Fibroblast of lung (primary cell): ENCODE measurements around the gene ADAMTSL1. TPM values are rescaled to one million over a fixed set of nuclear protein-coding genes. Genes with fewer than 3 reads are reported as not detected.
A peak's percentile ranks its signal among the peaks of the same experiment; 100 is the strongest.

Source experiments
- DNase-seq, 2 donors: peaks; one replicate each; pipeline versions ENCODE4 v3.0.0 to v3.0.0-alpha.2; 2010; ENCODE audit warnings: low read depth in 2 of 2
- H2AFZ ChIP-seq: 2 replicates; pipeline ENCODE4 v1.5.1; 2012; ENCODE audit warnings: low read length, control low read depth, inconsistent platforms
- H3K27ac ChIP-seq: 2 replicates; pipeline ENCODE4 v1.5.1; 2011; ENCODE audit warnings: low read length, control low read depth; ENCODE audit not compliant: insufficient read depth
- H3K27me3 ChIP-seq: 2 replicates; pipeline ENCODE4 v1.5.1; 2011; ENCODE audit warnings: mild to moderate bottlenecking, low read length; ENCODE audit not compliant: control insufficient read depth, insufficient read depth
- H3K36me3 ChIP-seq: 2 replicates; pipeline ENCODE4 v1.5.1; 2011; ENCODE audit warnings: low read length; ENCODE audit not compliant: control insufficient read depth, insufficient read depth
- H3K4me1 ChIP-seq: 2 replicates; pipeline ENCODE4 v1.5.1; 2011; ENCODE audit warnings: low read length; ENCODE audit not compliant: control insufficient read depth, insufficient read depth; ENCODE audit errors: extremely low read depth
- H3K4me2 ChIP-seq: 2 replicates; pipeline ENCODE4 v1.5.1; 2011; ENCODE audit warnings: low read length, control low read depth; ENCODE audit not compliant: insufficient read depth; ENCODE audit errors: extremely low read depth
- H3K4me3 ChIP-seq, 4 experiments: fragments of 200-600 bp in 1 of 4; sonication (generic) in 1 of 4; replicated peaks in 1 of 4; 2 replicates each; pipeline ENCODE4 v1.5.1; 2011 to 2016; ENCODE audit warnings: low read length in 4 of 4, low read depth in 3 of 4, mild to moderate bottlenecking in 3 of 4, control low read depth in 2 of 4, inconsistent platforms in 1 of 4, mixed read lengths in 1 of 4; ENCODE audit not compliant: insufficient read depth in 1 of 4; ENCODE audit errors: control extremely low read depth in 1 of 4
- H3K79me2 ChIP-seq: 2 replicates; pipeline ENCODE4 v1.5.1; 2012; ENCODE audit warnings: mild to moderate bottlenecking, low read length, inconsistent platforms; ENCODE audit not compliant: control insufficient read depth, insufficient read depth
- H3K9ac ChIP-seq: 2 replicates; pipeline ENCODE4 v1.5.1; 2011; ENCODE audit warnings: mild to moderate bottlenecking, low read length, control low read depth; ENCODE audit not compliant: insufficient read depth
- H3K9me3 ChIP-seq: 2 replicates; pipeline ENCODE4 v1.5.1; 2012; ENCODE audit warnings: low read depth, low read length; ENCODE audit not compliant: control insufficient read depth, insufficient read depth
- H4K20me1 ChIP-seq: 2 replicates; pipeline ENCODE4 v1.5.1; 2011; ENCODE audit warnings: low read length; ENCODE audit not compliant: control insufficient read depth, insufficient read depth; ENCODE audit errors: extremely low read depth
- EZH2 ChIP-seq: IDR thresholded peaks from 2 replicates; pipeline ENCODE4 v1.5.1; 2012; ENCODE audit warnings: low read length, control low read depth, mild to moderate bottlenecking; ENCODE audit errors: missing control alignments
- polyA plus RNA-seq, 2 donors: library from polyadenylated mRNA; depleted of rRNA in 1 of 2; stranded (reverse) in 1 of 2; unstranded in 1 of 2; fragments of >200 nt; gene quantifications; 2 replicates each; pipeline ENCODE4 v1.2.1, GENCODE V29; 2011 to 2012; ENCODE audit warnings: missing spikeins in 1 of 2
- total RNA-seq: library from RNA; depleted of rRNA; stranded (reverse); fragments of >200 nt; gene quantifications from 2 replicates; pipeline ENCODE4 v1.2.1, GENCODE V29; 2014
- TF ChIP-seq, protein P1 (sequence below), 2 donors: IDR thresholded peaks in 1 of 2; conservative IDR thresholded peaks in 1 of 2; 1 replicate in 1 of 2; 2 replicates in 1 of 2; pipeline ENCODE4 v1.5.1; 2011 to 2012; ENCODE audit warnings: low read length in 2 of 2, control low read depth in 1 of 2, inconsistent platforms in 1 of 2, low read depth in 1 of 2, mild to moderate bottlenecking in 1 of 2

ADAMTSL1 gene
- total and polyA plus RNA-seq, 2 donors (not counting 1 experiment from before 2014, with no cell fraction given), result 19.3 to 27.9 TPM

DNA sequence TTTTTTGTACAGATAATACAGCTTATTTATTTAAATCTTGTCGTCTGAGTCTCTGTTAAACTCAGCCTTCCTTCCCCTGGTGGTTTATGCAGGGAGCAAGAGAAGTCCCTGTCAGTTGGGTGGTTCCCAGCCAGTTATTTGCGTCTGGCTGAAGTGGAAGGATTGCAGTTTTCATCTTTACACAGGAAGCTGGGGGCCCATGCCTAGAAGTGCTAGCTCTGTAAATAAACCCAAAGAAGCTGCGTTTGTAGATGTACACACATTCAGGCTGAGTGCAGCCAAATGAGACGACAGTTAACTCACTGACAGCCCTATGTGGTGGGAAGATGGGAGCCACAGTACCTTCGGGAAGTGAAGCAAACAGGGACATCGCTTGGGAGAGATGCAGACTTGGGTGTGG, 437.0 kb downstream of the ADAMTSL1 start:
- Histone ChIP-seq H2AFZ (peak overlapping the region; percentile 28), H3K9ac (no peak overlapping the region), H3K4me2 (peak overlapping the region; percentile 46), H3K27ac (no peak overlapping the region), H3K36me3 (peaks cover 3% of the 10 kb centered on the region), H3K4me3 (no peak overlapping the region), H3K9me3 (no peaks in the 10 kb centered on the region), H4K20me1 (no peaks in the 10 kb centered on the region), H3K79me2 (no peaks in the 10 kb centered on the region), H3K27me3 (no peaks in the 10 kb centered on the region), H3K4me1 (peaks cover 10% of the 10 kb centered on the region)
- TF ChIP-seq EZH2, result no peak
- TF ChIP-seq, protein P1, sequence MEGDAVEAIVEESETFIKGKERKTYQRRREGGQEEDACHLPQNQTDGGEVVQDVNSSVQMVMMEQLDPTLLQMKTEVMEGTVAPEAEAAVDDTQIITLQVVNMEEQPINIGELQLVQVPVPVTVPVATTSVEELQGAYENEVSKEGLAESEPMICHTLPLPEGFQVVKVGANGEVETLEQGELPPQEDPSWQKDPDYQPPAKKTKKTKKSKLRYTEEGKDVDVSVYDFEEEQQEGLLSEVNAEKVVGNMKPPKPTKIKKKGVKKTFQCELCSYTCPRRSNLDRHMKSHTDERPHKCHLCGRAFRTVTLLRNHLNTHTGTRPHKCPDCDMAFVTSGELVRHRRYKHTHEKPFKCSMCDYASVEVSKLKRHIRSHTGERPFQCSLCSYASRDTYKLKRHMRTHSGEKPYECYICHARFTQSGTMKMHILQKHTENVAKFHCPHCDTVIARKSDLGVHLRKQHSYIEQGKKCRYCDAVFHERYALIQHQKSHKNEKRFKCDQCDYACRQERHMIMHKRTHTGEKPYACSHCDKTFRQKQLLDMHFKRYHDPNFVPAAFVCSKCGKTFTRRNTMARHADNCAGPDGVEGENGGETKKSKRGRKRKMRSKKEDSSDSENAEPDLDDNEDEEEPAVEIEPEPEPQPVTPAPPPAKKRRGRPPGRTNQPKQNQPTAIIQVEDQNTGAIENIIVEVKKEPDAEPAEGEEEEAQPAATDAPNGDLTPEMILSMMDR (conservative IDR thresholded peaks at IDR 0.05 in 1 of 2, IDR thresholded peaks at IDR 0.05 in 1 of 2; ENCODE audit: low read depth in 1 of 2, low read length in 2 of 2), result peak in 1 of 2 donors; percentile 21
- DNase-seq, result peak in 1 of 2 donors; percentile 34

DNA sequence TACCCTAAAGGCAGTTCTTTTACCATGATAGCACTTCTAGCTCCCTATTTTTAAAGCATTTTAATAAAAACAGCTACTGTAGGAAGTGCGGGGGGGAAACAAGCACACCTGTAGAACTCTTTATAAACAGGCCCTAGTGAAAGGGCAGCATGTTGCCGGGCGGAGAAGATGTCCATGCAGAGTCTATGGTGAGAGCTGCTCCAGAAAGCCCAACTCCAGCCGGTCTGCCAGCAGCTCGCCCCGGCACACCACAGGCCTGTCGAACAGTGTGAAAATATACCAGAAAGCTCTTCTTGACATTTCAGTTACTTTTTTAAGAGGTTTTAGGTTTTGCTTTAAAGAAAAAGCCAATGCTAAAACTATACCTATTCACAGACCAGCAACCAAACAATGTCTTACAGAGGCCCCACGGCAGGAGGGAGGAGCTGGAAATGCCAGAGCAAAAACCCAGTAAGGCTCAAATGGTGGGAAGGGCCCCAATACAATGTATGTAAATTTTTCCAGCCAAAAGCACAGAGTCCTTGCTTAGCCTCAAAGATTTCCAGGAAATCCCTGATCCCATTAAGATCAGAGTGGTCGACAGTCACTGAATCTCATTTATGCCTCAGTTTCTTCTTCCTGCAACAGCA, 437.9 kb downstream of the ADAMTSL1 start:
- Histone ChIP-seq H3K9me3 (no peaks in the 10 kb centered on the region), H3K27ac (no peak overlapping the region), H3K36me3 (peaks cover under 1% of the 10 kb centered on the region), H3K27me3 (no peaks in the 10 kb centered on the region), H3K4me2 (no peak overlapping the region), H3K4me3 (no peak overlapping the region), H3K4me1 (peaks cover 5% of the 10 kb centered on the region), H2AFZ (no peak overlapping the region), H3K9ac (no peak overlapping the region), H4K20me1 (no peaks in the 10 kb centered on the region), H3K79me2 (no peaks in the 10 kb centered on the region)
- TF ChIP-seq, protein P1 (conservative IDR thresholded peaks at IDR 0.05 in 1 of 2, IDR thresholded peaks at IDR 0.05 in 1 of 2; ENCODE audit: low read depth in 1 of 2, low read length in 2 of 2), result no peak
- TF ChIP-seq EZH2, result no peak
- no peak for DNase-seq

DNA sequence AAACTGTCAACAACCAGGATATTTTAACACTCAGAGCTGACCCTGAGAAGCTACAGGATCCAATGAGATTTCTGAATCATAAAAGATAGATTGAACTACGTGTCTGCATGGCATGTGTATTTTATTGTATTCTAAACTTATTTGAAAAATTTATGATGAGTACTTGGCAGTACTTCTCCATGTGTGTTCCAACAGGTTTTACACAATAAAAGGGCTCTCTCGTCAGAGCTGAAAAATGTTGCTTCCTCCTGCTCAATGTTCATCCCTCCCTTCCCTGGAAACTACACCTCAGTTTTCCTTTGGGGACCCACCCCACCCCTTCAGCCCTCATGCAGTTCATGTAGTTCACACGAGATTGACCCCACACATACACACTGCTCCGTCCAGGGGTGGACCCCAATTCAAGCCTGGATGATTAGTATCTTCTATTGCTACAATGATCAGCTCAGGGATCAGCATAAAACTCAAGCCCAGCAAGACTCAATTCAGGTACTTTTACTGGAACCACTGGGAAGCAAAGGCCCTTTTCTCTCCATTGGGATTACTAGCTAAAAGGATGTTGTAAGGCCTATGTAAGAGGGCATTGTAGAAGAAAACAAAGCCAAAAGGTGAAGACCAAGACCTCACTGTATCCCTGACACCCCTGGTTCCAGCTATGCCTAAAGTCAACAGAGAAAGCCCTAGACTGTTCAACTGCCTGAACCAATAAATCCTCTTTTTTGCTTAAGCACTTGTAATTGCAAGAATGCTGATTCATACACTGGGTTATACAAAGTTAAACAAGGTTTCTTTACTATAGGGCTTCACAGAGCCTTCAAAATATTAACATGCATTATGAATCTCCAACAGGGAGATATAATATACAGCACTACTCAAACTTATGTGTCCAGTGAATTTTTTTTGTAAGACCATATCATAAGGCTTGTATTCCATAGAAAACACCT, 446.5 kb downstream of the ADAMTSL1 start:
- Histone ChIP-seq H3K4me2 (no peak overlapping the region), H3K27me3 (no peaks in the 10 kb centered on the region)
- TF ChIP-seq EZH2, result no peak
- TF ChIP-seq, protein P1 (conservative IDR thresholded peaks at IDR 0.05 in 1 of 2, IDR thresholded peaks at IDR 0.05 in 1 of 2; ENCODE audit: low read depth in 1 of 2, low read length in 2 of 2), result no peak

More for the DNA sequence above, 446.5 kb downstream of the ADAMTSL1 start:
- Histone ChIP-seq H4K20me1 (no peaks in the 10 kb centered on the region), H3K4me3 (no peak overlapping the region), H3K27ac (no peak overlapping the region), H3K9ac (no peak overlapping the region), H3K4me1 (no peaks in the 10 kb centered on the region), H3K9me3 (no peaks in the 10 kb centered on the region), H3K36me3 (no peaks in the 10 kb centered on the region), H2AFZ (no peak overlapping the region), H3K79me2 (no peaks in the 10 kb centered on the region)
- DNase-seq, result peak in 1 of 2 donors; percentile 7
